Measurements from ENCODE around the gene MTA2.
"Not testable (repeated sequence)": the region's sequence is repeated elsewhere in the genome, so short reads cannot be mapped to it uniquely, and the experiment has no call there.

Gene MTA2

DNA sequence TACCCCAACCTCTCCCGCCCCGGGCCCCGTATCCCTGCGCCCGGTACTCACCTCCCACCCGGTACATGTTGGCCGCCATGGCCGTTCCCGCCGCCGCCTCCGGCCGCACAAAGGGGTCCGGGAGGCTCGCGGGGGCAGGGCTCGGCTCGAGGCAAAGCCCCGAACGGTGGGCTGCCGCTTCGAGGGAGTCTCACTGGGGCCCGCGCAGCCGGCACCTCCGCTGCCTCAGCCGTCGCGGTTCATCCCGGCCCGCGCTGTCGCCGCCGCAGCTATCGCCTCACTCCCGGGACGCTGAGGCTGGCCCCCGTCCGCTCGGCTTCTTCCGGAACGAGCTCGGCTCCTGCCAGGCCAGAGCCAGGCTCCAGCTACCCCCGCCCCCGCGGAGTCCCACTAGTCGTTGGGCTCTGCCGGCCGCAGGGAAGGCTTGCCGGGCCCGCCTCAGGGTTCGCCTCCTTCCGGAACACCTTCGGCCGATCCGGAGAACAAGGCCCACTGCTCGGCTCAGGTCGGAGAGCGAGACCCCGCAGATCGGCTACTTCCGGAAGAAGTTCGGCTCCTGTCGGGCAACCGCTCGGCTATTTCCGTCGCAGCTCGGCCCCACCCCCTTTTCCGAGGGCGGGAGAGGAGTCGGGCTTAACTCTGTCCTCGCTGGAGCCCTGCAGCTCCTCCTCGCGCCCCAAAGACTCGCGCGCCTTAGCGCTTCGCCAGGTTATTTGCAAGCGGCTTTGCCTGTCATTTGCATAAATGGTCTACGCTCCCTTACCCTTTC, at the start of gene MTA2:
MTA2 (minus strand) TSS at position 494 of the 769 bp plus-strand sequence; CDS start at position 79, 415 bp downstream.
- DNase-seq (ENCODE audit: extremely low spot score, insufficient read length, low read depth) (peak; percentile 90), FAIRE-seq (peak; percentile 99)

DNA sequence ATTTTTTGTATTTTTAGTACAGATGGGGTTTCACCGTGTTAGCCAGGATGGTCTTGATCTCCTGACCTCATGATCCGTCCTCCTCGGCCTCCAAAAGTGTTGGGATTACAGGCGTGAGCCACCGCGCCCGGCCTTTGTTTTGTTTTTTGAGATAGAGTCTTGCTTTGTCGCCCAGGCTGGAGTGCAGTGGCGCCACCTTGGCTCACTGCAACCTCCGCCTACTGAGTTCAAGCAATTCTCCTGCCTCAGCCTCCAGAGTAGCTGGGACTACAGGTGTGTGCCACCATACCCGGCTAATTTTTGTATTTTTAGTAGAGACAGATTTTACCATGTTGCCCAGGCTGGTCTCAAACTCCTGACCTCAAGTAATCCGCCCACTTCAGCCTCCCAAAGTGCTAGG, 48.6 kb upstream of the MTA2 start:
- not testable (repeated sequence) for FAIRE-seq

DNA sequence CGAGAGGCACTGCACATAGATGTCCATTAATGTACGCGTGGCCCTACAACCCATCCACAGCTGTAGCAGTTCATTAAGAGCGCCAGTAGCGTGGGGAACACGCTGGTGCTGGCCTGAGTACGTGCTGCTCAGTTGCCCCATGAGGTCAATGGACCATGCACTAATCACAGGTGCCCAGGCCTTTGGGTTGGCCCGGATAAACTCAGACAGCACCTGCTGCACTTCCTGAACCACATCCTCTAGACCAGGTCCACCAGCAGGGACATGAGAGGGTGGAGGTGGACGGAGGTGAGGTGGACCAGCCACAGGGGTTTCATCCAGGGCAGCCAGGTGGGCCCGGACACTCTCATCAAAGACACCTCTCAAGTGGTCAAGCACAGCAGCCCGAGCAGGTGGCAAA, 47.8 kb upstream of the MTA2 start:
- DNase-seq (ENCODE audit: extremely low spot score, insufficient read length, low read depth) (no peak), FAIRE-seq (no peak)

More for the DNA sequence above, 48.6 kb upstream of the MTA2 start:
- not testable (repeated sequence) for DNase-seq (ENCODE audit: extremely low spot score, insufficient read length, low read depth)

DNA sequence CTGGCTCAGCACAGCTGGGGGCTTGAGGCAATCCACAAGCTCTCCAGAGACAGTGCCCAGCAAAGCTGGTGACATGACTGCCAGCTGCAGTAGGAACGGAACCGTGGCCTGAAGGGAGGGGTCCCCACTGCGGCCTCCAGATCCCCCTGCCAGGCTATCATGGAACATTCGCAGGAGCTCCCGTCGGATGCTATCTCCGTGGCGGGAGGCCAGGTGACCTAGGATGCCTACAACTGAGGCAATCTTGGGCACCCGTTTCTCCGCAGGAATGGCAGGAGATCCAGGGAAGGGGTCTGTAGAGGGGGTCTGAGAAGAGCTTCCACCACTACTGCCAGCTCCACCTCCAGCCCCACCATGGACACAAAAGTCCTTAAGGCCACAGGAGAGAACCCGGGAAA, 47.3 kb upstream of the MTA2 start:
- FAIRE-seq (no peak), DNase-seq (ENCODE audit: extremely low spot score, insufficient read length, low read depth) (no peak)

DNA sequence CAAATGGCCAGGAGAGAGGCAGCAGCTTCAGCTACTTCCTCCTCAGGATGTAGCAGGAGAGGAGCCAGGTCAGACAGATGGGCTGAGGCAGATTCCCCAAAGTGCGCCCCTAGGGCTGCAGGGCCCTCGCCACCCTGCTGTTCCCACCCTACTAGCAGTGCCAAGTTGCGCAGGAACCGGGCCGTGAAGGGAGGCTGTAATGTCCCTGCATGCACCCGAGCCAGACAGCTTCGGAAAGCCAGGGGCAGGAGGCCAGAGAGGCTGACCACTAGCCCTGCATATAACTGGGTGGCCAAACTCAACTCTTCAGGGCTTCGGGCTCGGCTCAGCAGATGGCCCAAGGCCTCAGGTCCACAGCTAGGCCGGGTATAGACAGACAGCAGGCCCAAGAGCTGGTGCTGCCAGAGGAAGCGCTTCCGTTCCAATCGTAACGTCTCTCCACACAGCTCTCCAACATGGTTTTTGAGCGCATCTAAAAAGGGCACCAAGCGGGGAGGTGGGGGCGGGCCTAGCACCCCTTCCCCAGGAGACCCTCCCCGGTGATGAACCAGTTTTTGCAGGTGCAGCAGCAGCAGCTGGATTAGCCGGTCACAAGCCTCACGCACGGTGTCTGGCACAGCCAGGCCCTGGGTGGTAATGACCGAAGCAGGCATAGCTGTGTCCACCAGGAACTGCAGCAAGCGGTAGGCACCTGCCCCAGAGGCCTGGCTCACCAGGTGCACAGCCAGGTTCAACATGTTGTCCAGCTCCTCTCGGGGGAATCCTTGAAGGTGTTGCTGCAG, 46.7 kb upstream of the MTA2 start:
- DNase-seq (ENCODE audit: extremely low spot score, insufficient read length, low read depth) (no peak), FAIRE-seq (no peak)

DNA sequence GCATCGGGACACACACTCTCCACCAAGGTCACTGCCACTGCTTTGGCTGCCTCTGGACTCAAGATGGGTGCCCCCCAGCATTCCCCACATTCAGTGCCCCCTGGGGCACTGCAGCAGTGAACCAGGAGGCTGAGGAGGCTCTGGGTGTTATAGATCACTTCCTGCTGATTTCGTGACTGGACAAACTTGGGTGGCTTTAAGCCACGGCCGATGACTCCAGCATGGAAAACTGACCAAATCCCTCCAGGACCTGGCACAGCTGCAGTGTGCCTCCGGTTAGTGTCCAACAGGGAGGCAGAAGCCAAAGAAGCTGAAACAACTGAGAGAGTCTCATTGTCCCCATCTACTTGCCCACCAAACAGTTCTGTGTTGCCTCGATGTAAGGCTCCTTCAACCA, 45.9 kb upstream of the MTA2 start:
- DNase-seq (ENCODE audit: extremely low spot score, insufficient read length, low read depth) (no peak), FAIRE-seq (no peak)

DNA sequence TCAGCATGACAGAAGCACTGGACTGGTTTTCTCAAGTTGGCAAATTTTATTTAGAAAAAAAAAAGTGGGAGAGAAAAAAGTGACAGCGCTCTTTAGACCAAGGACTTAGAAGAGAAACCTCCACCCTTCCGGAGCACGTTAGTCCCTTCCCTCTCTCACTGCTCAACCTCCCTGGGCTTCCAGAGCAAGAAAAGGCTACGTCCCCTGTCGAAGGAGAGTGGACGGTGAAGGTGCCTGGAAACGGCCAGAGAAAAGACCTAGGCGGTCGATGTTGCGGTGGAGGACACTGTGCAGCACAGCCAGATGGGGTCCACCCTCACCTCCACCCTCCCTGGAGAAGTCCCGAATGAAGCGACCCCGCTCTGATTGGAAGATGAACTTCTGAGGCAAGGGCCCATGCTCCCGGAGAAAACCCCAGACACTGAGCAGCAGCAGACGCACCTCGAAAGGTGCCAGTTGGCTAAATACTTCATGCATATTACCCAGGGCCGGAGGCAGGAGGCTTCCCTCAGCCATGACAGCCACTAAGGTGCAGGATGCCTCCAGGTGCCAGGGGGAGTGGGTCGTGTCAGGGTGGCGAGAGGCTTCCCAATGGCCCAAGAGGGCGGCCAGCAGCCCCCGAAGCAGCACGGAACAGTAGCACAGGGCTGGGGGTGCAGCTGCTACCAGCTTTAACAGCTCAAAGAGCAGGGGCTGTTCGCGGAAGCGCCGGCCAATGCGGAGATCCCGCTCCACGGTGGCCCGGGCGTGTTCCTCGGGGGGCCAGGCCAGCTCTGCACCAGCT, 45.4 kb upstream of the MTA2 start:
- no peak for DNase-seq (ENCODE audit: extremely low spot score, insufficient read length, low read depth)
- FAIRE-seq = no peak

DNA sequence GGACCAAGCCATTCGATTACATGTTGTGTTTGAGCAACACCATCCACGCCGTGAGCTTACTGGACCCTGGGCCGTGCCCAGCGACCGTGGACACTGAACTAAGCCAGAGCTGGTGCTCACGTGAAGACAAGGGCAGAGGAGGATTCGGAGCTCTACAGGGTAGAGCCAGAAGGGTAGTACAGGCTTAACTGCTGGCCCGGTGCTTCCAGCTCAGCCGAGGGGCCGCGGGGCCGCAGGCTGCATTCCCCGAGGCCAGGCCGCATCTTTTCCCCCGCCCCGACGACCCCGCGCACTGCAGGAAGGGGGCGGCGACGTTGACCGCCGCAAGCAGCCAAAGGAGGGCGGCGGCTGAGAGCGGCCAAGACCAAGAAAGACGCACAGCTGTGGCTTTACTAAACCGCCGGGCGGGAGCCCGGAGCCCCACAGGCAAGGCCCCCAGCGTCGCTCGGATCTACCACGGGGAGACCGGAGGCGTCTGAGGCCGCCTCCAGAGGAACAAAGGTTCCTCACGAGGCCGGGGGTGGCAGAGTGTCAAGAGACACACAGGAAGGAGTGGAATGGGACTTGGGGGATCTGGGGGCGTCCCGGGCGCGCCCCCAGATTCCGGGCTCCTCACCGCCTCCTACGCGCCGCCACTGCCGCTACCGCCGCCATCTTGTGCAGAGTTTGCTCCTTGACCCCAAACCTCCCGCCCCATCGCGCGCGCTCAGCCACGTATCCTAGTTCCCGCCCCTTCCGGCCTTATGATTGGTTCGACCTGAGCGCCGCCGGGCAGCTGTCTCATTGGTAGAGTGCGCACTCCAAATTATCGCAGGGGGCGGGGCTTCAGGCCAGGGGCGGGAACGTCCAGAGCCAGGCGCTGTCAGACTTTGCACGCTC, 44.5 kb upstream of the MTA2 start, which contains the start of gene GANAB:
GANAB (minus strand) TSS at position 668 of the 879 bp plus-strand sequence; CDS start at position 654, 14 bp downstream.
- DNase-seq (ENCODE audit: extremely low spot score, insufficient read length, low read depth) (peak; percentile 98), FAIRE-seq (peak; percentile 97)

DNA sequence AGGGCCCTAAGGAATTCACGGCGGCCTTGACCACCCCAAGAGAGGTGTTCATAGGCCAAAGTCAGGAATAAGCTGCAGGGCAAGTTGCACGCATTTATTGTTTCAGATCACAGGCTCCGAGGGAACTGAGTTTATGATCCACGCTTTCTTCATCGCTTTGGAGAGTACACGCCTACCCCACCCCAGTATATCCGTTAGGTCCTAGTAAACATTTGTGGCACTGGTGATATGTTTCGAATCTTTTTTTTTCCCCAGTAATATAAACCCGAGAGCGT, 43.9 kb upstream of the MTA2 start:
- DNase-seq (ENCODE audit: extremely low spot score, insufficient read length, low read depth) (no peak), FAIRE-seq (no peak)

DNA sequence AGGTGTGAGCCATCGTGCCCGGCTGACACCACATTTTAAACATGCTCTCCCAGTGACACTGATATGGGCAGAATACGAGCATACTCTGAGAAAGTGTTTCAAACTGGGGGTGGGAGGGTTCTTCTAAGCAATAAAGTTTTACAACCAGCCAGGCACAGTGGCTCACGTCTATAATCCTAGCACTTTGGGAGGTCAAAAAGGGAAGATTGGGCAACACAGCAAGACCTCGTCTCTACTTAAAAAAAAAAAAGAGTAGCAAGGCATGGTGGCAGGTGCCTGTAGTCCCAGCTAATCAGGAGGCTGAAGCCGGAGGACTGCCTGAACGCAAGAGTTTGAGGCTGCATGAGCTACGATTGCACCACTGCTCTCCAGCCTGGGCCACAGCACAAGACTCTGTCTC, 42.6 kb upstream of the MTA2 start:
- FAIRE-seq (no peak), DNase-seq (ENCODE audit: extremely low spot score, insufficient read length, low read depth) (no peak)

DNA sequence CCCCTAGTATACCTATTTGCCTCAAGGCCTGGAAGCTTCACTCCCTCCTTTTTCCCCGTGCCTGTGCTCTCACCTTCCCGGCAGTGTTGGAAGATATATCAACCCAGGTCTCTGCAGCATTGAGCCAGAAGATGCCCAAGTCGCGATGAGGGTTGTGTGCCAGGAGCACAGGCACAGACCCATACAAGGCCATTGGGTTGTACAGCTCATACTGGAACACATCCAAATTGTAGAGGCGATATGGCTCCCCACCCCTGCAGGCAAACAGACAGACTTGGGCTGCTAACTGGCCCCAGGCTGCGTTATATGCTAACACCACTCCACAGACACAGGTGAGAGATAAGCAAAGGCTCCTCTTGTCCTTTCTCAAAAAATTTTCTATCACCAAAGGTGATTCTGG, 30.8 kb upstream of the MTA2 start:
- FAIRE-seq (no peak), DNase-seq (ENCODE audit: extremely low spot score, insufficient read length, low read depth) (no peak)

DNA sequence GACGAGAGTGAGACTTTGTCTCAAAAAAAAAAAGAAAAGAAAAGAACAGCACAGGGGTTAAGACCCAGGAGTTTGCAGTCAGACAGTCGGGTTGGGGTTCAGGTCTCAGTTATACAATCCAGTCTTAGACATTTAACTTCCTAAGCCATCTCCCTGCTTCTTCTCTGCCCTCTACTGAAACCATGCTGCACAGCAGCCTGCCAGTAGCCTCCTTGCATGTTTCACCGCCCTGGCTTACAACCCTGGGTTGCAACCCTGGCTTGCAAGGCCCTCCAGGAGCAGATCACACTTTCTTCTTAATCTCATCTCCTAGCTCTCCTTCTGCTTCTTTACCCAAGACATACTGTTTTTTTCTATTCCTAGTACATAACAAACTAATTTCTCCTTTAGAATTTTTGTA, 26.0 kb upstream of the MTA2 start:
- DNase-seq (ENCODE audit: extremely low spot score, insufficient read length, low read depth) (no peak), FAIRE-seq (no peak)

DNA sequence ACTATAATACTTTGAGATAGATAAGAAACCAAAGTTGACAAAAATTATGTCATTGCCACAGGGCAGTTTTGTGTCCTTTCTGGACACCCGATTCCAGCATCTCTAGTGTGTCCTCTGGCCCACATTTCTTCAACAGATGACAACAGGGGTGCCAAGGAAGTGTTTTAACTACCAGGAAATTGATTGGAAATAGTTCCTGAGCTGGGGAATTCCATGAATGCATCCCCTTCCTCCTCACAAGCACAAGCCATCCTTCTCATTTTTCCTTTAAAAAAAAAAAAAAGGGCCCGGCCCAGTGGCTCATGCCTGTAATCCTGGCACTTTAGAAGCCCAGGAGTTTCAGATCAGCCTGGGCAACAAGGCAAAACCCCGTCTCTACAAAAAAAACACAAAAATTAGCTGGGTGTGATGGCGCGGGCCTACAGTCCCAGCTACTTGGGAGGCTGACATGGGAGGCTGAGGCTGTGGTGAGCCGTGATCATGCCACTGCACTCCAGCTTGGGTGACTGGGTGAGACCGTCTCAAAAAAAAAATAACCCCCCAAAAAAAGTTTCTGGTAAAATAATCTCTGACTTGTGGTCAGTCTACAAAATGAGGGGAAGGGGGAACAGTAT, 20.9 kb upstream of the MTA2 start:
- DNase-seq (ENCODE audit: extremely low spot score, insufficient read length, low read depth) (no peak), FAIRE-seq (no peak)

DNA sequence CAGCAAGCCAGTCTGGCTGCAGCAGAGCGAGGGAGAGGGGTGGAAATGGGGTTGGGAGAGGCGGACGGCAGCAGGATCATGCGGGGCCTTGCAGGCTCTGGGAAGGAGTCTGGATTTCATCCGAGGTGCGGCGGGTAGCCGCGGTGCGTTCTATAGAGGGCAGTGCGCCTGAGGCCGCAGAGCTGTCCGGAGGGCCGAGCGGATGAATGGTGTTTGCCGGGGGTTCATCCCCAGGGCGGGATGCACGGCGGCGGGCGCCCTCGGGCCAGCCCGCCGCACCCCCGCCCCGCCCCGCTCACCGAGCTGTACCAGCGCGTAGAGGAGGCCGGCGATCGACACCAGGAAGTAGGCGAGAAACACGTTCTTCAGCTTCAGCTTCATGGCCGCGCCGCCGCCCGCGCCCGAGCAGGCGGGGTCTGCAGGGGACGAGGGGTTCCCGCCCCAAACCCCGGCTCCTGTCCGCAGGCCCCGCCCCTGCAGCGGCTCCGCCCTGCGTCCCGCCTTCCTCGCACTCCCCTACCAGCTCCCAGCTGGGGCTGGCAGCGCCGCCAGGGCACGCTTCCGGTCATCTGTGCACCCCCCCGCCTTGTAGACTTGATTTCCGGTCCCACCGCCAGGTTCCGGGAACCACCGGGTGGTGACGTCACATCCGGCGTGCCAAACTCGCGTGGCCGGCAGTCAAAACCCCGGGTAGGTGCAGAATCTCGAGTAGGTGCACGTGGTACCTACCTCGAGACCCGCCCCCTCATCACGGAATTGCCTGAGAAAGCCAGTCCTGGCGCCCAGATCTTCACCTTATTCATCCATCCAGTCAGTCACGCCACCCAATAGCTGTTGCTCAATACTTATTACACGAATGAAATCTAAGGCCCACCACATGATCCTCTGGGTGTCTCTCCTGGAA, 20.2 kb upstream of the MTA2 start, which contains the start of gene B3GAT3:
B3GAT3 (minus strand) TSS at position 420 of the 904 bp plus-strand sequence; CDS start at position 381, 39 bp downstream.
- DNase-seq (ENCODE audit: extremely low spot score, insufficient read length, low read depth) (peak; percentile 99), FAIRE-seq (peak; percentile 93)

DNA sequence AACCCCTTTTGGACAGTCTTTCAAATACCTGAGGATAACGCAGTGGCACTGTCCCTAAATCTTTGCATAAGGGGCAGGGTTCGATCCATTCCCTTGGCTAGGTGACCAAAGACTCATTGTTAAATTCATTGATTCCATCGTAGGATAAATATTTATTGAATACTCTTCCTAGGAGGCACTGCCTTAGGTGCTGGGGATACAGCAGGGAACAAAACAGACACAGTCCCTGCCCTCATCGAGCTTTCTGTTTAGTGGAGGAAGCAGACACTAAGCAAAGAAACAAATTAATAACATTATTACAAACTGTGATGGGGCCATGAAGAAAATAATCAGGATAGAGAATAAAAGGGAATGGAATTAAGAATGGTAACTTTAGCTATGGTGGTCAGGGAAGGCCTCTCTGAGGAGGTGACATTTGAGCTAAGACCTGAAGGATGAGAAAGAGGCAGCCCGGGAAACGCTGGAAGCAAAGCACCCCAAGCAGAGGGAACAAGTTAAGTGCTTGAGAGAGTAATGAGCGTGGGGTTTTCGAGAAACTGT, 19.4 kb upstream of the MTA2 start:
- no peak for FAIRE-seq
- DNase-seq (ENCODE audit: extremely low spot score, insufficient read length, low read depth) = no peak

DNA sequence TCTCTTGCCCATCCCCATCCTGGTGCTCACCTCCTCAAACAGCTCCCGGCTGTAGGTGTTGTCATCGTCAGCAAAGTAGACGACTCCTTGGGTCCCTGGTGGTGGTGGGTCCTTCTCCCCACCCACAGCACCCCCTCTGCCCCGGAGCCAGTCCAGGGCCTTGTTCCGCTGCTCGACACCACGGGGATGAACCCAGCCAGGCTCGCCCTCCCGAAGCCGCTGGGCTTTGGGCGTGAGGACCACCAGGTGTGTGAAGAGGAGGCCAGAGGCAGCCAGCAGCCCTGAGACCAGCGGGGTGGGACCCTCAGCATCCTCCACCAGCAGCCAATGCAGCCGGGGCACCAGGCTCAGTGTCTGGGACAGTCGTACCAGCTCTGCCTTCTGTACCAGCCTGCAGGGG, 15.3 kb upstream of the MTA2 start:
- DNase-seq (ENCODE audit: extremely low spot score, insufficient read length, low read depth); FAIRE-seq: not testable (repeated sequence)

DNA sequence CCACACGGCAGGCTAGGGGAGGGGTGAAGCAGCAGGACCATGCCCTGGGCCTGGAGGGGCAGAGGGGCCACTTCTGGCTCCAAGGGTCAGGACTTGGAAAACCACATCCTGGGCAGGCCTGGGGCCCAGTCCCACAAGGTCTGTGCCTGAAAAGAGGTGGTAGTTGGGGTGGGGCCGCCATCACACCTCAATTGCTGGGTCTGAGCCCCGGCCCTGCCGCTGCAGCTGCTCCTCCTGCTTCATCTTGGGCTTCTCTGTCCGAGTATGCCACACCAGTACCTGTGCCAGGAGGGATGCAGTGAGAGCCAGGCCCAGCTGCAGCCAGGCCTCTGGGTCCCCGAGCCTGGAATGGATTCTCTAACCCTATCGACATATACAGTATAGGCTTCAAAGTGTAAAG, 13.9 kb upstream of the MTA2 start:
- DNase-seq (ENCODE audit: extremely low spot score, insufficient read length, low read depth) (no peak), FAIRE-seq (no peak)

DNA sequence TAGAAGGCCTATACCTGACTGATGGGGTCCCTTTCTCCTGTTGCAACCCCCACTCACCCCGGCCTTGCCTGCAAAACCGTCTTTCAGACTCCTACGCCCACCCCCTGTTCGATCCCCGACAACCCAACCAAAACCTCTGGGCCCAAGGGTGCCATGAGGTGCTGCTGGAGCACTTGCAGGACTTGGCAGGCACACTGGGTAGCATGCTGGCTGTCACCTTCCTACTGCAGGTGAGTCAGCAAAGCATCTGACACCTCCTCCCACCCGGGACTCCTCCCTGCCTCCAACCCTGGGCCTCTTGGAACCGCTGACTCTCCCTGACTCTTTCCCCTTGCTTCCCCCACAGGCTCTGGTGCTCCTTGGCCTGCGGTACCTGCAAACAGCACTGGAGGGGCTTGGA, 12.6 kb upstream of the MTA2 start:
- no peak for FAIRE-seq
- no peak for DNase-seq (ENCODE audit: extremely low spot score, insufficient read length, low read depth)

All from GM18507 (cell line).